Trophoblast cell (in vitro differentiated cells and primary cell): ENCODE measurements around the gene VSIG4.

Experiments
- DNase-seq, 2 donors: peaks; one replicate each; pipeline ENCODE4 v3.0.0-alpha.2; 2016
- H2AFZ ChIP-seq: 2 replicates; pipeline ENCODE4 v1.6.1; 2013; ENCODE audit warnings: low read length, moderate library complexity, mild to moderate bottlenecking; ENCODE audit not compliant: insufficient read depth, poor library complexity
- H2AK5ac ChIP-seq: 2 replicates; pipeline ENCODE4 v1.6.1; 2013; ENCODE audit warnings: mild to moderate bottlenecking, low read length
- H2BK120ac ChIP-seq: 2 replicates; pipeline ENCODE4 v1.6.1; 2013; ENCODE audit warnings: low read length, mild to moderate bottlenecking, moderate library complexity; ENCODE audit not compliant: insufficient read depth, poor library complexity
- H2BK12ac ChIP-seq: 2 replicates; pipeline ENCODE4 v1.6.1; 2013; ENCODE audit warnings: mild to moderate bottlenecking, low read length, moderate library complexity
- H2BK5ac ChIP-seq: 2 replicates; pipeline ENCODE4 v1.6.1; 2013; ENCODE audit warnings: low read length, low read depth, moderate library complexity, mild to moderate bottlenecking; ENCODE audit not compliant: poor library complexity
- H3K14ac ChIP-seq: 2 replicates; pipeline ENCODE4 v1.6.1; 2013; ENCODE audit warnings: mild to moderate bottlenecking, low read length
- H3K18ac ChIP-seq: 2 replicates; pipeline ENCODE4 v1.6.1; 2013; ENCODE audit warnings: mild to moderate bottlenecking, low read length
- H3K23ac ChIP-seq: 2 replicates; pipeline ENCODE4 v1.6.1; 2013; ENCODE audit warnings: low read length
- H3K27ac ChIP-seq: 2 replicates; pipeline ENCODE4 v1.5.1; 2013; ENCODE audit warnings: low read depth, mild to moderate bottlenecking, inconsistent platforms, low read length, moderate library complexity
- H3K27me3 ChIP-seq: 2 replicates; pipeline ENCODE4 v1.6.1; 2013; ENCODE audit warnings: inconsistent platforms, mild to moderate bottlenecking, low read length, moderate library complexity; ENCODE audit not compliant: insufficient read depth
- H3K36me3 ChIP-seq, 2 experiments: 1 replicate in 1 of 2; 2 replicates in 1 of 2; pipeline ENCODE4 v1.6.1; 2013; ENCODE audit warnings: low read length in 2 of 2, mild to moderate bottlenecking in 2 of 2, moderate library complexity in 1 of 2; ENCODE audit not compliant: insufficient read depth in 2 of 2, control insufficient read depth in 1 of 2
- H3K4ac ChIP-seq: 2 replicates; pipeline ENCODE4 v1.6.1; 2013; ENCODE audit warnings: low read depth, mild to moderate bottlenecking, low read length, moderate library complexity
- H3K4me1 ChIP-seq, 2 experiments: 1 replicate in 1 of 2; 2 replicates in 1 of 2; pipeline ENCODE4 v1.6.1; 2013; ENCODE audit warnings: low read length in 2 of 2, mild to moderate bottlenecking in 2 of 2, moderate library complexity in 1 of 2; ENCODE audit not compliant: insufficient read depth in 2 of 2, control insufficient read depth in 1 of 2
- H3K4me2 ChIP-seq: 2 replicates; pipeline ENCODE4 v1.6.1; 2013; ENCODE audit warnings: inconsistent platforms, mild to moderate bottlenecking, low read length, moderate library complexity
- H3K4me3 ChIP-seq: 2 replicates; pipeline ENCODE4 v1.5.1; 2013; ENCODE audit warnings: mild to moderate bottlenecking, low read depth, low read length, inconsistent platforms
- H3K79me1 ChIP-seq: one replicate; pipeline ENCODE4 v1.6.1; 2013; ENCODE audit warnings: low read length
- H3K79me2 ChIP-seq: 2 replicates; pipeline ENCODE4 v1.6.1; 2013; ENCODE audit warnings: low read length, mild to moderate bottlenecking; ENCODE audit not compliant: control insufficient read depth, insufficient read depth, poor library complexity
- H3K9ac ChIP-seq: 2 replicates; pipeline ENCODE4 v1.6.1; 2013; ENCODE audit warnings: mild to moderate bottlenecking, low read length
- H3K9me3 ChIP-seq: 2 replicates; pipeline ENCODE4 v1.6.1; 2013; ENCODE audit warnings: low read depth, mild to moderate bottlenecking, control low read depth, inconsistent platforms, low read length; ENCODE audit not compliant: insufficient read depth
- H4K12ac ChIP-seq: 2 replicates; pipeline ENCODE4 v1.6.1; 2013; ENCODE audit warnings: low read depth, mild to moderate bottlenecking, low read length, moderate library complexity
- H4K8ac ChIP-seq: 2 replicates; pipeline ENCODE4 v1.6.1; 2013; ENCODE audit warnings: low read depth, mild to moderate bottlenecking, low read length, moderate library complexity
- H4K91ac ChIP-seq: one replicate; pipeline ENCODE4 v1.6.1; 2013; ENCODE audit warnings: low read depth, mild to moderate bottlenecking, low read length, moderate library complexity
- WGBS: extraction: QIAGEN DNeasy Blood & Tissue Kit; methylation state at CpG from one replicate; pipeline ENCODE4 v1.1.7; 2013; ENCODE audit warnings: missing lambda C conversion rate; ENCODE audit not compliant: insufficient read length, insufficient coverage; ENCODE audit errors: extremely low coverage; 5-methylcytosine and 5-hydroxymethylcytosine counted together

Gene VSIG4

DNA sequence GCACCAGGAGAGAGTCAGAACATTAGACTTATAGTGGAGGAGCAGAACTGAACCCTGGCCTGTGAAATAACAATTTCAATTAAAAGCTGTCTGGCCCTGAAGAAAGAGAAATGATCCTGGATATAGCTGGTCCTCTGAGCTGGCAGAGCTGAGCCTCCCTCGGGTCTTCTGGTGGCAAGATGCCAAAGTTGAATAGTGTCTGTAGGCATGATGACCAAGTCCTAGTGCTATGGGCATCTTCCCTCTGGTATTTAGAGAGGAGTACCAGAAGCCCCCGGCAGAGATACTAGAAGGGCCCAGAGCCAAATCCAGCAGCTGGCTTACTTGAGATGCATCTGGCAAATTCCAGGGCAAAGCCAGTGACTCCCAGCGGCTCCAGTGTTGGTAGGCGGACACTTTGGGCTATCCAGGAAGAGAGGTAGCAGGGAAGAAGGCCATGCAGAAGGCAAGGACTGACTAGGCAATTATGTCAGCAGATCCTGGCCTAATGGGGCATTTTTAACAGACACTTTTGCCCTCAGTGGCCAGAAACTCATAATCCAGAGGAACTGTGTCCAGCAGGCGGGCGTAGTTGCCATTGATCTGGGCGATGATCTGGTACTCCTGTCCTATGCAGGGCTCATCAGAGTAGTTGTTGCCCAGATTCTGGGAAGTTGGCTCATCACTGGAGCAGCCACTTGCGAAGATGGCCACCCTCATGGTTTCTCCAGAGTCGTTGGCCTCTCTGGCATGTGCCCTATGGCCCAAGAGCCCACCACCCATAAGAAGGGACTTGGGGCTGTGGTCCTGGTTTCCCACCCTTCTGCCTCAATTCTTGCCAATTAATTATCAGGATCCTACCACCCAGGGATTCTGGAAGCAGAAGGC, 17.9 kb downstream of the VSIG4 start:
- H4K12ac ChIP-seq, result no peak overlapping the region
- no peaks in the 10 kb centered on the region for H3K79me2 ChIP-seq
- H2AFZ ChIP-seq, result no peak overlapping the region
- H4K91ac ChIP-seq, result no peak overlapping the region
- H3K18ac ChIP-seq, result no peak overlapping the region
- no peak overlapping the region for H2AK5ac ChIP-seq
- H3K23ac ChIP-seq, result no peak overlapping the region
- H3K4me3 ChIP-seq, result no peak overlapping the region
- no peak for DNase-seq
- no peak overlapping the region for H2BK5ac ChIP-seq
- H3K9me3 ChIP-seq, result no peaks in the 10 kb centered on the region
- H2BK12ac ChIP-seq, result no peak overlapping the region
- H3K27ac ChIP-seq, result no peak overlapping the region
- H3K79me1 ChIP-seq, result no peaks in the 10 kb centered on the region
- H3K4me1 ChIP-seq, result no peaks in the 10 kb centered on the region
- H3K4ac ChIP-seq, result no peak overlapping the region
- no peak overlapping the region for H2BK120ac ChIP-seq
- H3K36me3 ChIP-seq, result no peaks in the 10 kb centered on the region
- no peak overlapping the region for H3K14ac ChIP-seq
- H3K27me3 ChIP-seq, result no peaks in the 10 kb centered on the region
- no CpG with 5 or more reads among the region's 9 CpGs for WGBS
- H3K9ac ChIP-seq, result no peak overlapping the region
- H4K8ac ChIP-seq, result no peak overlapping the region
- no peak overlapping the region for H3K4me2 ChIP-seq

DNA sequence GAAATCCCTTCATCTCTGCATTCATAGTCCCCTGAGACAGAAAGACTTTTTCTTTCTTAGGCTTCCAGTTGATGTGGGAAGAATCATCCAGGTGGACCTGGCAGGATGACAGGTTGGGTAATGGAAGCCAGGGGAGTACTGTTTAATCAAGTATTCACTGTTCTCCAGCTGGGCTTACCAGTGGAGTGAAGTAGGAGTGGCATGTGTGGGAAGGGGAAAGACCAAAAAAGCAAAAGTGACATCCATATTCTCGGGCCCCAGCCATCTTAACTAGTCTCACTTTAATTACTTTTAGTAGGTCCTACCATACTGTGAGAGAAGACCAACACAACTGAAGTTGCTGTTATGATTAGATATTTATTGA, 18.5 kb downstream of the VSIG4 start:
- Histone ChIP-seq H4K91ac (no peak overlapping the region), H3K27me3 (no peaks in the 10 kb centered on the region), H3K18ac (no peak overlapping the region), H3K36me3 (no peaks in the 10 kb centered on the region), H2AK5ac (no peak overlapping the region), H3K4me3 (no peak overlapping the region), H3K14ac (no peak overlapping the region), H2BK120ac (no peak overlapping the region), H2BK5ac (no peak overlapping the region), H4K8ac (no peak overlapping the region), H3K4me1 (no peaks in the 10 kb centered on the region), H3K4me2 (no peak overlapping the region), H3K9me3 (no peaks in the 10 kb centered on the region), H3K79me1 (no peaks in the 10 kb centered on the region), H2AFZ (no peak overlapping the region), H3K79me2 (no peaks in the 10 kb centered on the region), H4K12ac (no peak overlapping the region), H3K27ac (no peak overlapping the region), H3K9ac (no peak overlapping the region), H2BK12ac (no peak overlapping the region), H3K23ac (no peak overlapping the region), H3K4ac (no peak overlapping the region)
- WGBS, result no CpG with 5 or more reads among the region's 1 CpG
- no peak for DNase-seq

DNA sequence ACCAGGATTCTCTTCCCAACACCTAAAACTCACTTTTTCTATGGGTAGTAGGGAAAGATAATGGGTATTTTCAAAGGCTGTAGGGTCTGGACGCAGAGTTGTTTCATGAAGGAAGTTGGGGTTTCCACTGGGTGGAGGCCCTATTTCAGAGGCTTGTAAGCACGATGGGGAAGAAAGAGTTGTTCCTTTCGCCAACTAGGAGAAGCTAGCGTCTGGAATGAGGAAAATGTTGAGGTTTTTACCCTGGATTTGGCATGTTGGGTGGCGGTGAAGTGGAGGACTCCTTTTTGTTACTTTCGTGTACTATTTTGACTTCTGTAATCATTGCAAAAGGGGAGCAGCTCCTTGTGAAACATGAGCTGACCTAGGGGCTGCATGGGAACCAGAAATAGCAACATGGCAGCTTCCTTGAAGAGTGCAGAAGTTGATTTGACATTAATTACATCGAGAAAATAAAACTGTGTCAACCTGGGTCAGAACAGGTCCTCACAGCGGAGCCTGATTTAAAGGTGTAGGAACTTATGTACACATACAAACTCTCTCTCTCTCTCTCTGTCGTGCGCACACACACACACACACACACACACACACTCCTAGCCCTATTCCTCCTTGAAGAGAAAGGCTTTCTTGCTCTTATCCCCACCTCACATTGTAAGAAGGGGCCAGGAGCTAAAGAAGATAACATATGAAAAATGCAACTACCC, 19.1 kb downstream of the VSIG4 start:
- no peak overlapping the region for H3K9ac ChIP-seq
- no CpG with 5 or more reads among the region's 10 CpGs for WGBS

DNA sequence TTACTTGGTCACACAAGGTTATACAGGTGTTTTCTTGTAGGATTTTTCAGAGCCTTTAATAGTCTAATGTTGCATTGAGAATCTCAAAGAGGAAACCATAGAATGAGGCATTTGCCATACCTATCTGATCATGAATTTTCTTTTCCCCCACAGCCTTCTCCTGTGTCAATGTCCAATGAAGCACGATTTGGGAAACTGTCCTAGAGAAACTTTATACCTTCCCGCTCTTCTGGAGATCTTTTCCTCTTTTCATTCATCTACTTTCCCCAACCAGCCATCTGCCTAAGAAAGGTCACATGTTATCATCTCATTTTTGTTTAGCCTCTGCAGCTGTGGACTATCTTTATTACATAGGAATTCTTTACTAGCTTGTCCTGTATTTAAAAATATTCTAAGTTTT, 19.9 kb downstream of the VSIG4 start:
- no peak overlapping the region for H3K18ac ChIP-seq
- no peak overlapping the region for H4K8ac ChIP-seq
- no peak overlapping the region for H3K4ac ChIP-seq
- no peak overlapping the region for H2BK120ac ChIP-seq
- no peak overlapping the region for H3K23ac ChIP-seq
- no peak overlapping the region for H3K4me3 ChIP-seq
- H3K4me1 ChIP-seq, result no peaks in the 10 kb centered on the region
- no peak for DNase-seq
- no CpG with 5 or more reads among the region's 2 CpGs for WGBS
- no peak overlapping the region for H2BK12ac ChIP-seq
- H4K91ac ChIP-seq, result no peak overlapping the region
- no peak overlapping the region for H3K14ac ChIP-seq
- H2AK5ac ChIP-seq, result no peak overlapping the region
- no peaks in the 10 kb centered on the region for H3K79me1 ChIP-seq
- no peak overlapping the region for H3K27ac ChIP-seq
- H4K12ac ChIP-seq, result no peak overlapping the region
- H2BK5ac ChIP-seq, result no peak overlapping the region
- no peaks in the 10 kb centered on the region for H3K9me3 ChIP-seq
- no peaks in the 10 kb centered on the region for H3K36me3 ChIP-seq
- H3K9ac ChIP-seq, result no peak overlapping the region
- H3K4me2 ChIP-seq, result no peak overlapping the region
- no peaks in the 10 kb centered on the region for H3K27me3 ChIP-seq
- H3K79me2 ChIP-seq, result no peaks in the 10 kb centered on the region
- no peak overlapping the region for H2AFZ ChIP-seq

More for the DNA sequence above, 19.1 kb downstream of the VSIG4 start:
- H3K4me2 ChIP-seq, result no peak overlapping the region
- H3K9me3 ChIP-seq, result no peaks in the 10 kb centered on the region
- H2BK120ac ChIP-seq, result no peak overlapping the region
- no peak overlapping the region for H2AK5ac ChIP-seq
- H3K27me3 ChIP-seq, result no peaks in the 10 kb centered on the region
- no peak for DNase-seq
- no peak overlapping the region for H4K91ac ChIP-seq
- H3K14ac ChIP-seq, result no peak overlapping the region
- H3K36me3 ChIP-seq, result no peaks in the 10 kb centered on the region
- no peaks in the 10 kb centered on the region for H3K4me1 ChIP-seq
- no peak overlapping the region for H4K8ac ChIP-seq
- no peak overlapping the region for H3K4ac ChIP-seq
- no peak overlapping the region for H3K18ac ChIP-seq
- no peak overlapping the region for H3K27ac ChIP-seq
- no peaks in the 10 kb centered on the region for H3K79me2 ChIP-seq
- no peak overlapping the region for H2BK12ac ChIP-seq
- no peak overlapping the region for H4K12ac ChIP-seq
- H2BK5ac ChIP-seq, result no peak overlapping the region
- no peak overlapping the region for H3K23ac ChIP-seq
- no peaks in the 10 kb centered on the region for H3K79me1 ChIP-seq
- no peak overlapping the region for H2AFZ ChIP-seq
- H3K4me3 ChIP-seq, result no peak overlapping the region
